Naive thymus-derived CD8-positive, alpha-beta T cell (primary cell): ENCODE results near the gene ANAPC2. TPM values are rescaled to one million over a fixed set of nuclear protein-coding genes. Genes with fewer than 3 reads are reported as not detected.

Experiments
- ATAC-seq, 2 donors: fragments of 150-1000 bp; cut with Tn5 transposase in 1 of 2; sonication (Bioruptor Pico), chemical (Tn5 transposase) in 1 of 2; 1 replicate in 1 of 2; 2 replicates in 1 of 2; pipeline ENCODE4 v1.10.0; 2021; ENCODE audit warnings: mild to moderate bottlenecking in 2 of 2, moderate library complexity in 2 of 2
- POLR2A ChIA-PET: fragments of 350-600 bp; sonication (Branson Sonifier 250); formaldehyde crosslinking; loops from one replicate; lab custom pipeline; 2021; ENCODE audit warnings: antibody characterized with exemption; lab: Charles Lee
- DNase-seq, 10 donors: peaks; one replicate each; pipeline versions ENCODE4 v3.0.0 to v3.0.0-alpha.2; 2020 to 2022
- H3K27ac Mint-ChIP-seq, 10 donors: one replicate each; pipeline ENCODE4 v1.8.0; 2020 to 2022; ENCODE audit warnings: mild to moderate bottlenecking in 10 of 10, mixed read lengths in 10 of 10, moderate library complexity in 4 of 10, inconsistent platforms in 1 of 10
- H3K27me3 Mint-ChIP-seq, 5 donors: one replicate each; pipeline ENCODE4 v1.8.0; 2021 to 2022; ENCODE audit warnings: mixed read lengths in 5 of 5
- H3K36me3 Mint-ChIP-seq, 3 donors: one replicate each; pipeline ENCODE4 v1.8.0; 2020 to 2022; ENCODE audit warnings: mixed read lengths in 3 of 3, mild to moderate bottlenecking in 2 of 3, inconsistent platforms in 1 of 3
- H3K4me1 Mint-ChIP-seq, 4 donors: one replicate each; pipeline ENCODE4 v1.8.0; 2021 to 2022; ENCODE audit warnings: mixed read lengths in 4 of 4
- H3K4me3 Mint-ChIP-seq, 10 donors: one replicate each; pipeline ENCODE4 v1.8.0; 2020 to 2022; ENCODE audit warnings: mild to moderate bottlenecking in 10 of 10, mixed read lengths in 10 of 10, moderate library complexity in 6 of 10, inconsistent platforms in 1 of 10
- H3K9me3 Mint-ChIP-seq, 9 donors: one replicate each; pipeline ENCODE4 v1.8.0; 2020 to 2022; ENCODE audit warnings: mixed read lengths in 9 of 9, mild to moderate bottlenecking in 3 of 9, inconsistent platforms in 1 of 9, moderate library complexity in 1 of 9
- polyA plus RNA-seq, 3 donors: library from polyadenylated mRNA; unstranded; fragments of 300-500 nt; fragmentation: Illumina TruSeq; gene quantifications; one replicate each; pipeline ENCODE4 v1.2.3, GENCODE V29; 2021
- total RNA-seq, 8 experiments: library from RNA in 2 of 8; stranded (reverse) in 2 of 8; gene quantifications; one replicate each; pipeline ENCODE4 v1.2.3 and lab custom pipeline; 2021 to 2026

Gene ANAPC2
- total and polyA plus RNA-seq, 5 experiments from 2014 or later, result 3.4 to 146 (median 5.9) TPM

- no peak for ATAC-seq
- POLR2A ChIA-PET, result interaction anchor here (8.1 kb wide), 1 partner anchor 8 kb away, joined by 135 read pairs; the partner anchor contains the start of genes NDOR1, TMEM203 and TPRN
- no peaks in the 10 kb centered on the region for H3K27me3 Mint-ChIP-seq
- peaks cover 0 to 4% (median 0%) of the 10 kb centered on the region in 3 donors for H3K36me3 Mint-ChIP-seq
- no peak for DNase-seq
- no peak overlapping the region for H3K4me3 Mint-ChIP-seq
- no peaks in the 10 kb centered on the region for H3K9me3 Mint-ChIP-seq
- H3K27ac Mint-ChIP-seq, result no peak overlapping the region
- H3K4me1 Mint-ChIP-seq, result peaks cover 6 to 23% (median 19%) of the 10 kb centered on the region in 4 donors
Observed at GRCh38 chr9:137193771-137194170, 5.4 kb upstream of the ANAPC2 start.

GRCh38 chr9:137192859-137193258 lies 4.5 kb upstream of the ANAPC2 start:
- POLR2A ChIA-PET, result interaction anchor here (1.4 to 8.1 kb wide), 3 partner anchors 9 to 48 kb away, joined by 3 to 135 read pairs (median 6); partner anchors contain the start of genes NDOR1, TMEM203 and TPRN
- Mint-ChIP-seq H3K36me3 (peaks cover 0 to 4% (median 0%) of the 10 kb centered on the region in 3 donors), H3K27me3 (no peaks in the 10 kb centered on the region)

GRCh38 chr9:137192448-137192780 lies 4.1 kb upstream of the ANAPC2 start:
- POLR2A ChIA-PET, result interaction anchor here (1.4 to 8.1 kb wide), 3 partner anchors 10 to 48 kb away, joined by 3 to 135 read pairs (median 6); partner anchors contain the start of genes NDOR1, TMEM203 and TPRN
- peak overlapping the region in 1 of 10 donors; percentile 52 for H3K27ac Mint-ChIP-seq
- H3K9me3 Mint-ChIP-seq, result no peaks in the 10 kb centered on the region
- DNase-seq (no peak), ATAC-seq (no peak)
- H3K4me1 Mint-ChIP-seq, result peaks cover 6 to 27% (median 25%) of the 10 kb centered on the region in 4 donors
- H3K36me3 Mint-ChIP-seq, result peaks cover 0 to 4% (median 2%) of the 10 kb centered on the region in 3 donors
- H3K4me3 Mint-ChIP-seq, result no peak overlapping the region
- H3K27me3 Mint-ChIP-seq, result no peaks in the 10 kb centered on the region

More at GRCh38 chr9:137192859-137193258, 4.5 kb upstream of the ANAPC2 start:
- H3K4me3 Mint-ChIP-seq, result no peak overlapping the region
- DNase-seq, result no peak
- ATAC-seq, result no peak
- H3K4me1 Mint-ChIP-seq, result peaks cover 6 to 23% (median 21%) of the 10 kb centered on the region in 4 donors
- no peaks in the 10 kb centered on the region for H3K9me3 Mint-ChIP-seq
- H3K27ac Mint-ChIP-seq, result no peak overlapping the region

GRCh38 chr9:137191691-137192447 lies 3.5 kb upstream of the ANAPC2 start:
- H3K9me3 Mint-ChIP-seq, result no peaks in the 10 kb centered on the region
- peaks cover 0 to 4% (median 2%) of the 10 kb centered on the region in 3 donors for H3K36me3 Mint-ChIP-seq
- ATAC-seq (no peak), DNase-seq (no peak)
- POLR2A ChIA-PET, result interaction anchor here (1.4 to 8.1 kb wide), 3 partner anchors 10 to 49 kb away, joined by 3 to 135 read pairs (median 6); partner anchors contain the start of genes NDOR1, TMEM203 and TPRN
- H3K27me3 Mint-ChIP-seq, result no peaks in the 10 kb centered on the region
- H3K27ac Mint-ChIP-seq, result peak overlapping the region in 1 of 10 donors; percentile 57
- H3K4me3 Mint-ChIP-seq, result no peak overlapping the region
- H3K4me1 Mint-ChIP-seq, result peaks cover 6 to 31% (median 30%) of the 10 kb centered on the region in 4 donors

GRCh38 chr9:137191245-137191644 lies 2.9 kb upstream of the ANAPC2 start:
- ATAC-seq, result no peak
- peaks cover 0 to 4% (median 3%) of the 10 kb centered on the region in 3 donors for H3K36me3 Mint-ChIP-seq

GRCh38 chr9:137190315-137190856 lies 2.0 kb upstream of the ANAPC2 start:
- no peaks in the 10 kb centered on the region for H3K9me3 Mint-ChIP-seq
- DNase-seq, result no peak
- peaks cover 6 to 43% (median 36%) of the 10 kb centered on the region in 4 donors for H3K4me1 Mint-ChIP-seq
- ATAC-seq, result no peak
- peak overlapping the region; percentile 39 to 92 (median 64) for H3K4me3 Mint-ChIP-seq
- peak overlapping the region in 6 of 10 donors; percentile 40 to 83 (median 58) for H3K27ac Mint-ChIP-seq
- peaks cover 0 to 4% (median 4%) of the 10 kb centered on the region in 3 donors for H3K36me3 Mint-ChIP-seq
- POLR2A ChIA-PET, result interaction anchor here (2.6 to 8.1 kb wide), 3 partner anchors 12 to 35 kb away, joined by 6 to 135 read pairs (median 59); partner anchors contain the start of genes CYSRT1, NDOR1, RNF208 and RNF224
- no peaks in the 10 kb centered on the region for H3K27me3 Mint-ChIP-seq

More at GRCh38 chr9:137191245-137191644, 2.9 kb upstream of the ANAPC2 start:
- no peaks in the 10 kb centered on the region for H3K27me3 Mint-ChIP-seq
- H3K4me1 Mint-ChIP-seq, result peaks cover 6 to 37% (median 33%) of the 10 kb centered on the region in 4 donors
- DNase-seq, result no peak
- POLR2A ChIA-PET, result interaction anchor here (4.9 to 8.1 kb wide), 2 partner anchors 11 to 34 kb away, joined by 59 to 135 read pairs; partner anchors contain the start of genes CYSRT1, NDOR1, RNF208 and RNF224
- H3K9me3 Mint-ChIP-seq, result no peaks in the 10 kb centered on the region
- H3K27ac Mint-ChIP-seq, result peak overlapping the region in 5 of 10 donors; percentile 18 to 77 (median 57)
- H3K4me3 Mint-ChIP-seq, result peak overlapping the region in 4 of 10 donors; percentile 34 to 72 (median 55)

GRCh38 chr9:137189297-137190295 lies 1.2 kb upstream of the ANAPC2 start:
- Mint-ChIP-seq H3K4me1 (peaks cover 6 to 46% (median 36%) of the 10 kb centered on the region in 4 donors), H3K27ac (peak overlapping the region; percentile 77 to 98 (median 94)), H3K36me3 (peaks cover 0 to 7% (median 4%) of the 10 kb centered on the region in 3 donors), H3K27me3 (no peaks in the 10 kb centered on the region), H3K9me3 (no peaks in the 10 kb centered on the region), H3K4me3 (peak overlapping the region; percentile 87 to 95 (median 92))
- no peak for ATAC-seq
- POLR2A ChIA-PET, result interaction anchor here (0.8 to 8.1 kb wide), 16 partner anchors 13 to 120 kb away, joined by 3 to 135 read pairs (median 7); partner anchors contain the start of genes CYSRT1, MAN1B1, NDOR1 and NELFB
- DNase-seq, result no peak

GRCh38 chr9:137188086-137188489 lies 272 bp downstream of the ANAPC2 start:
- no peak for DNase-seq
- peak in 1 of 2 donors; percentile 21 for ATAC-seq
- Mint-ChIP-seq H3K27ac (peak overlapping the region; percentile 83 to 97 (median 93)), H3K27me3 (no peaks in the 10 kb centered on the region), H3K9me3 (no peaks in the 10 kb centered on the region), H3K36me3 (peaks cover 0 to 21% (median 9%) of the 10 kb centered on the region in 3 donors), H3K4me1 (peaks cover 8 to 50% (median 41%) of the 10 kb centered on the region in 4 donors), H3K4me3 (peak overlapping the region; percentile 87 to 96 (median 91))
- POLR2A ChIA-PET, result interaction anchor here (0.5 to 8.1 kb wide), 21 partner anchors 10 to 430 kb away, joined by 3 to 135 read pairs (median 5); partner anchors contain the start of genes CYSRT1, LRRC26, MAN1B1 and NDOR1

- ATAC-seq (no peak), DNase-seq (no peak)
- POLR2A ChIA-PET, result interaction anchor here (0.5 to 8.1 kb wide), 17 partner anchors 9 to 431 kb away, joined by 3 to 135 read pairs (median 6); partner anchors contain the start of genes CYSRT1, MAN1B1, NDOR1 and RNF208
- Mint-ChIP-seq H3K27me3 (no peaks in the 10 kb centered on the region), H3K9me3 (no peaks in the 10 kb centered on the region), H3K27ac (peak overlapping the region; percentile 83 to 97 (median 93)), H3K4me3 (peak overlapping the region; percentile 87 to 96 (median 91)), H3K36me3 (peaks cover 0 to 27% (median 9%) of the 10 kb centered on the region in 3 donors), H3K4me1 (peaks cover 8 to 50% (median 41%) of the 10 kb centered on the region in 4 donors)
Observed at GRCh38 chr9:137187386-137187785, 974 bp downstream of the ANAPC2 start.

GRCh38 chr9:137186385-137186784 lies 2.0 kb downstream of the ANAPC2 start:
- Mint-ChIP-seq H3K36me3 (peaks cover 0 to 32% (median 13%) of the 10 kb centered on the region in 3 donors), H3K4me3 (peak overlapping the region; percentile 30 to 95 (median 88)), H3K4me1 (peaks cover 8 to 50% (median 41%) of the 10 kb centered on the region in 4 donors), H3K27me3 (no peaks in the 10 kb centered on the region), H3K9me3 (no peaks in the 10 kb centered on the region), H3K27ac (peak overlapping the region in 4 of 10 donors; percentile 47 to 96 (median 64))
- DNase-seq (no peak), ATAC-seq (no peak)
- POLR2A ChIA-PET, result interaction anchor here (0.6 to 8.1 kb wide), 5 partner anchors 12 to 759 kb away, joined by 3 to 135 read pairs (median 12); partner anchors contain the start of genes CYSRT1, NDOR1, RNF208 and RNF224

GRCh38 chr9:137185921-137186320 lies 2.4 kb downstream of the ANAPC2 start:
- Mint-ChIP-seq H3K9me3 (no peaks in the 10 kb centered on the region), H3K27me3 (no peaks in the 10 kb centered on the region), H3K4me1 (peaks cover 8 to 49% (median 39%) of the 10 kb centered on the region in 4 donors)

More at GRCh38 chr9:137185921-137186320, 2.4 kb downstream of the ANAPC2 start:
- no peak for DNase-seq
- ATAC-seq, result no peak
- H3K4me3 Mint-ChIP-seq, result peak overlapping the region in 4 of 10 donors; percentile 19 to 95 (median 90)
- peaks cover 0 to 32% (median 13%) of the 10 kb centered on the region in 3 donors for H3K36me3 Mint-ChIP-seq
- H3K27ac Mint-ChIP-seq, result no peak overlapping the region
- POLR2A ChIA-PET, result interaction anchor here (0.6 to 1.4 kb wide), 2 partner anchors 11 to 759 kb away, joined by 3 to 12 read pairs; no protein-coding TSS in a partner anchor
